GM12878 (cell line): ENCODE results near the gene SUPT6H.

Source experiments
- CBFB ChIP-seq: IDR thresholded peaks from 2 replicates; pipeline ENCODE4 v1.6.1; 2016; ENCODE audit warnings: antibody characterized with exemption, low read depth
- CHD2 ChIP-seq: IDR thresholded peaks from 2 replicates; pipeline ENCODE4 v1.6.1; 2011; ENCODE audit warnings: low read depth, low read length, improper control_type of control experiment, borderline replicate concordance
- EP300 ChIP-seq, 2 experiments: fragments of 150-350 bp in 1 of 2; IDR thresholded peaks; 2 replicates each; pipeline ENCODE4 v1.6.1; 2011 to 2012; ENCODE audit warnings: low read depth in 2 of 2, low read length in 2 of 2, borderline replicate concordance in 1 of 2, improper control_type of control experiment in 1 of 2, inconsistent platforms in 1 of 2; ENCODE audit not compliant: control insufficient read depth in 1 of 2
- EZH2 ChIP-seq: IDR thresholded peaks from 2 replicates; pipeline ENCODE4 v1.6.1; 2012; ENCODE audit warnings: low read depth, mild to moderate bottlenecking, control low read depth, inconsistent platforms, low read length, borderline replicate concordance; ENCODE audit not compliant: control insufficient read depth
- MYC ChIP-seq: IDR thresholded peaks from 2 replicates; pipeline ENCODE4 v1.6.1; 2011; ENCODE audit warnings: mild to moderate bottlenecking, low read length, moderate library complexity, inconsistent platforms; ENCODE audit not compliant: insufficient read depth, insufficient replicate concordance, insufficient read length, severe bottlenecking
- NFXL1 ChIP-seq: fragments of 450-650 bp; IDR thresholded peaks from 2 replicates; pipeline ENCODE4 v1.6.1; 2017; ENCODE audit warnings: antibody characterized with exemption, mild to moderate bottlenecking, borderline replicate concordance
- PAX8 ChIP-seq: fragments of 450-650 bp; IDR thresholded peaks from 2 replicates; pipeline ENCODE4 v1.6.1; 2017; ENCODE audit warnings: mild to moderate bottlenecking, moderate library complexity
- RBBP5 ChIP-seq: fragments of 200-600 bp; sonication (generic); conservative IDR thresholded peaks from 2 replicates; pipeline ENCODE4 v1.6.1; 2016
- SIN3A ChIP-seq: IDR thresholded peaks from 2 replicates; pipeline ENCODE4 v1.6.1; 2012; ENCODE audit warnings: low read depth, low read length, improper control_type of control experiment
- TF ChIP-seq, protein P1 (sequence below): fragments of 450-650 bp; IDR thresholded peaks from 2 replicates; pipeline ENCODE4 v1.6.1; 2017; ENCODE audit warnings: borderline replicate concordance
- TF ChIP-seq, protein P2 (sequence below): IDR thresholded peaks from 2 replicates; pipeline ENCODE4 v1.6.1; 2012; ENCODE audit warnings: low read depth, low read length, improper control_type of control experiment
- TF ChIP-seq, protein P3 (sequence below), 3 experiments: IDR thresholded peaks in 2 of 3; conservative IDR thresholded peaks in 1 of 3; 2 replicates each; pipeline ENCODE4 v1.5.1; 2011; ENCODE audit warnings: low read depth in 3 of 3, low read length in 3 of 3, mild to moderate bottlenecking in 3 of 3, control low read depth in 2 of 3, moderate library complexity in 2 of 3, inconsistent platforms in 1 of 3, mixed read lengths in 1 of 3; ENCODE audit not compliant: control insufficient read depth in 2 of 3, insufficient read depth in 1 of 3; ENCODE audit errors: extremely low read depth in 1 of 3

DNA sequence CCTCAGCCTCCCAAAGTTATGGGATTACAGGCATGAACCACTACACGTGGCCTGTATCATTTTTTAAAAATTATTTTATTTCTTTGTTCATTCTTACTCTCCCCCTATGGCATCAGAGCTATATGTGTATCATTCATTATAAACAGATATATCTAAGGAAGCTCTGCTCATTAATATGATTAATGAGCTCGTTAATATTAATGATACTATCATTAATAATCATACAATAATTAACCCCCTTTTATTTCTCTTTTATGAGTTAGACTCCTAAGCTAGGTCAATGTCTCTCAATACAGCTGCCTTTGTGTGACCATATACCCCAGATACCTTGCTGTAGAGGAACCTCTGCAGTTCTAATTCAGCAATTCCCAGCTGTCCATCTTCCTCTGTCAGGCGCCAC lies 43.5 kb upstream of the SUPT6H start:
- no peak for TF ChIP-seq EZH2
- no peak for TF ChIP-seq CBFB
- TF ChIP-seq, protein P1, sequence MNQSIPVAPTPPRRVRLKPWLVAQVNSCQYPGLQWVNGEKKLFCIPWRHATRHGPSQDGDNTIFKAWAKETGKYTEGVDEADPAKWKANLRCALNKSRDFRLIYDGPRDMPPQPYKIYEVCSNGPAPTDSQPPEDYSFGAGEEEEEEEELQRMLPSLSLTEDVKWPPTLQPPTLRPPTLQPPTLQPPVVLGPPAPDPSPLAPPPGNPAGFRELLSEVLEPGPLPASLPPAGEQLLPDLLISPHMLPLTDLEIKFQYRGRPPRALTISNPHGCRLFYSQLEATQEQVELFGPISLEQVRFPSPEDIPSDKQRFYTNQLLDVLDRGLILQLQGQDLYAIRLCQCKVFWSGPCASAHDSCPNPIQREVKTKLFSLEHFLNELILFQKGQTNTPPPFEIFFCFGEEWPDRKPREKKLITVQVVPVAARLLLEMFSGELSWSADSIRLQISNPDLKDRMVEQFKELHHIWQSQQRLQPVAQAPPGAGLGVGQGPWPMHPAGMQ = no peak
- TF ChIP-seq EP300 (IDR thresholded peaks at IDR 0.05; ENCODE audit: borderline replicate concordance in 1 of 2, control insufficient read depth in 1 of 2, low read depth in 2 of 2, low read length in 2 of 2) = no peak
- TF ChIP-seq, protein P2, sequence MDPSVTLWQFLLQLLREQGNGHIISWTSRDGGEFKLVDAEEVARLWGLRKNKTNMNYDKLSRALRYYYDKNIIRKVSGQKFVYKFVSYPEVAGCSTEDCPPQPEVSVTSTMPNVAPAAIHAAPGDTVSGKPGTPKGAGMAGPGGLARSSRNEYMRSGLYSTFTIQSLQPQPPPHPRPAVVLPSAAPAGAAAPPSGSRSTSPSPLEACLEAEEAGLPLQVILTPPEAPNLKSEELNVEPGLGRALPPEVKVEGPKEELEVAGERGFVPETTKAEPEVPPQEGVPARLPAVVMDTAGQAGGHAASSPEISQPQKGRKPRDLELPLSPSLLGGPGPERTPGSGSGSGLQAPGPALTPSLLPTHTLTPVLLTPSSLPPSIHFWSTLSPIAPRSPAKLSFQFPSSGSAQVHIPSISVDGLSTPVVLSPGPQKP = no peak
- TF ChIP-seq, protein P3, sequence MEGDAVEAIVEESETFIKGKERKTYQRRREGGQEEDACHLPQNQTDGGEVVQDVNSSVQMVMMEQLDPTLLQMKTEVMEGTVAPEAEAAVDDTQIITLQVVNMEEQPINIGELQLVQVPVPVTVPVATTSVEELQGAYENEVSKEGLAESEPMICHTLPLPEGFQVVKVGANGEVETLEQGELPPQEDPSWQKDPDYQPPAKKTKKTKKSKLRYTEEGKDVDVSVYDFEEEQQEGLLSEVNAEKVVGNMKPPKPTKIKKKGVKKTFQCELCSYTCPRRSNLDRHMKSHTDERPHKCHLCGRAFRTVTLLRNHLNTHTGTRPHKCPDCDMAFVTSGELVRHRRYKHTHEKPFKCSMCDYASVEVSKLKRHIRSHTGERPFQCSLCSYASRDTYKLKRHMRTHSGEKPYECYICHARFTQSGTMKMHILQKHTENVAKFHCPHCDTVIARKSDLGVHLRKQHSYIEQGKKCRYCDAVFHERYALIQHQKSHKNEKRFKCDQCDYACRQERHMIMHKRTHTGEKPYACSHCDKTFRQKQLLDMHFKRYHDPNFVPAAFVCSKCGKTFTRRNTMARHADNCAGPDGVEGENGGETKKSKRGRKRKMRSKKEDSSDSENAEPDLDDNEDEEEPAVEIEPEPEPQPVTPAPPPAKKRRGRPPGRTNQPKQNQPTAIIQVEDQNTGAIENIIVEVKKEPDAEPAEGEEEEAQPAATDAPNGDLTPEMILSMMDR (IDR thresholded peaks at IDR 0.05 in 2 of 3, conservative IDR thresholded peaks at IDR 0.05 in 1 of 3; ENCODE audit: control insufficient read depth in 2 of 3, extremely low read depth in 1 of 3, insufficient read depth in 1 of 3, low read depth in 3 of 3, low read length in 3 of 3) = no peak
- no peak for TF ChIP-seq SIN3A
- no peak for TF ChIP-seq CHD2
- no peak for TF ChIP-seq NFXL1
- no peak for TF ChIP-seq PAX8
- TF ChIP-seq RBBP5 = no peak
- TF ChIP-seq MYC = no peak
